PFSK-1 (cell line): ENCODE data around the gene UBTD2.

Source experiments
- FOXP2 ChIP-seq: optimal IDR thresholded peaks from 2 replicates; pipeline ENCODE3; 2011; ENCODE audit warnings: borderline replicate concordance, control low read depth, inconsistent platforms; ENCODE audit not compliant: insufficient read depth; ENCODE audit errors: extremely low read length, extremely low read depth
- POLR2AphosphoS5 ChIP-seq: IDR thresholded peaks from 2 replicates; pipeline ENCODE4 v1.6.1; 2012; ENCODE audit warnings: low read depth, mild to moderate bottlenecking, control low read depth, low read length, moderate library complexity
- SIN3A ChIP-seq: IDR thresholded peaks from 2 replicates; pipeline ENCODE4 v1.6.1; 2012; ENCODE audit warnings: mild to moderate bottlenecking, low read length, moderate library complexity, borderline replicate concordance; ENCODE audit not compliant: insufficient read depth
- TAF1 ChIP-seq: IDR thresholded peaks from 2 replicates; pipeline ENCODE4 v1.6.1; 2012; ENCODE audit warnings: low read length, control low read depth, borderline replicate concordance; ENCODE audit not compliant: insufficient read depth
- TF ChIP-seq, protein P1 (sequence below), 2 experiments: IDR thresholded peaks; 2 replicates each; pipeline versions ENCODE4 v1.6.1 to v1.8.0; 2011 to 2012; ENCODE audit warnings: low read depth in 2 of 2, low read length in 2 of 2, control low read depth in 1 of 2, inconsistent platforms in 1 of 2, mild to moderate bottlenecking in 1 of 2, moderate library complexity in 1 of 2; ENCODE audit not compliant: insufficient read depth in 1 of 2

DNA sequence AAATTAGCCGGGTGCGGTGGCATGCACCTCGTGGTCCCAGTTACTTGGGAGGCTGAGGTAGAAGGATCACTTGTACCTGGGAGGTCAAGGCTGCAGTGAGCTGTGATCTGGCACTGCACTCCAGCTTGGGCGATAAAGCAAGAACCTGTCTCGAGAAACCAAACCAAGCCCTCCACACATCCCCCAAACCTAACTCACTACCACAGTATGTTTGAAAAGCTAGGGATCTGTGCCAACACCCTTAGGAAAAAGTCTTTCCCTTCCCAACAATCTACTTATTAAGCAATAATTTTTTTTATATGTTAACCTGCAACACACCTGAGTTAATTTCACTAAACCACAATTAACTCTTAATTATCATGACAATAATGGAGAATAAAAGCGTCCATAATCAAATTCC, 2.2 kb downstream of the UBTD2 start:
- TF ChIP-seq, protein P1, sequence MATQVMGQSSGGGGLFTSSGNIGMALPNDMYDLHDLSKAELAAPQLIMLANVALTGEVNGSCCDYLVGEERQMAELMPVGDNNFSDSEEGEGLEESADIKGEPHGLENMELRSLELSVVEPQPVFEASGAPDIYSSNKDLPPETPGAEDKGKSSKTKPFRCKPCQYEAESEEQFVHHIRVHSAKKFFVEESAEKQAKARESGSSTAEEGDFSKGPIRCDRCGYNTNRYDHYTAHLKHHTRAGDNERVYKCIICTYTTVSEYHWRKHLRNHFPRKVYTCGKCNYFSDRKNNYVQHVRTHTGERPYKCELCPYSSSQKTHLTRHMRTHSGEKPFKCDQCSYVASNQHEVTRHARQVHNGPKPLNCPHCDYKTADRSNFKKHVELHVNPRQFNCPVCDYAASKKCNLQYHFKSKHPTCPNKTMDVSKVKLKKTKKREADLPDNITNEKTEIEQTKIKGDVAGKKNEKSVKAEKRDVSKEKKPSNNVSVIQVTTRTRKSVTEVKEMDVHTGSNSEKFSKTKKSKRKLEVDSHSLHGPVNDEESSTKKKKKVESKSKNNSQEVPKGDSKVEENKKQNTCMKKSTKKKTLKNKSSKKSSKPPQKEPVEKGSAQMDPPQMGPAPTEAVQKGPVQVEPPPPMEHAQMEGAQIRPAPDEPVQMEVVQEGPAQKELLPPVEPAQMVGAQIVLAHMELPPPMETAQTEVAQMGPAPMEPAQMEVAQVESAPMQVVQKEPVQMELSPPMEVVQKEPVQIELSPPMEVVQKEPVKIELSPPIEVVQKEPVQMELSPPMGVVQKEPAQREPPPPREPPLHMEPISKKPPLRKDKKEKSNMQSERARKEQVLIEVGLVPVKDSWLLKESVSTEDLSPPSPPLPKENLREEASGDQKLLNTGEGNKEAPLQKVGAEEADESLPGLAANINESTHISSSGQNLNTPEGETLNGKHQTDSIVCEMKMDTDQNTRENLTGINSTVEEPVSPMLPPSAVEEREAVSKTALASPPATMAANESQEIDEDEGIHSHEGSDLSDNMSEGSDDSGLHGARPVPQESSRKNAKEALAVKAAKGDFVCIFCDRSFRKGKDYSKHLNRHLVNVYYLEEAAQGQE (IDR thresholded peaks at IDR 0.05; ENCODE audit: insufficient read depth in 1 of 2, low read depth in 2 of 2, low read length in 2 of 2), result no peak
- TF ChIP-seq POLR2AphosphoS5, result no peak
- TF ChIP-seq TAF1, result no peak
- TF ChIP-seq SIN3A, result no peak
- TF ChIP-seq FOXP2, result no peak
